Fibroblast of lung (primary cell): ENCODE measurements around the gene SPRED2. TPM values are rescaled to one million over a fixed set of nuclear protein-coding genes. Genes with fewer than 3 reads are reported as not detected.

Experiments
- DNase-seq, 2 donors: peaks; one replicate each; pipeline versions ENCODE4 v3.0.0 to v3.0.0-alpha.2; 2010; ENCODE audit warnings: low read depth in 2 of 2
- H2AFZ ChIP-seq: 2 replicates; pipeline ENCODE4 v1.5.1; 2012; ENCODE audit warnings: low read length, control low read depth, inconsistent platforms
- H3K27ac ChIP-seq: 2 replicates; pipeline ENCODE4 v1.5.1; 2011; ENCODE audit warnings: low read length, control low read depth; ENCODE audit not compliant: insufficient read depth
- H3K27me3 ChIP-seq: 2 replicates; pipeline ENCODE4 v1.5.1; 2011; ENCODE audit warnings: mild to moderate bottlenecking, low read length; ENCODE audit not compliant: control insufficient read depth, insufficient read depth
- H3K36me3 ChIP-seq: 2 replicates; pipeline ENCODE4 v1.5.1; 2011; ENCODE audit warnings: low read length; ENCODE audit not compliant: control insufficient read depth, insufficient read depth
- H3K4me1 ChIP-seq: 2 replicates; pipeline ENCODE4 v1.5.1; 2011; ENCODE audit warnings: low read length; ENCODE audit not compliant: control insufficient read depth, insufficient read depth; ENCODE audit errors: extremely low read depth
- H3K4me2 ChIP-seq: 2 replicates; pipeline ENCODE4 v1.5.1; 2011; ENCODE audit warnings: low read length, control low read depth; ENCODE audit not compliant: insufficient read depth; ENCODE audit errors: extremely low read depth
- H3K4me3 ChIP-seq, 4 experiments: fragments of 200-600 bp in 1 of 4; sonication (generic) in 1 of 4; replicated peaks in 1 of 4; 2 replicates each; pipeline ENCODE4 v1.5.1; 2011 to 2016; ENCODE audit warnings: low read length in 4 of 4, low read depth in 3 of 4, mild to moderate bottlenecking in 3 of 4, control low read depth in 2 of 4, inconsistent platforms in 1 of 4, mixed read lengths in 1 of 4; ENCODE audit not compliant: insufficient read depth in 1 of 4; ENCODE audit errors: control extremely low read depth in 1 of 4
- H3K79me2 ChIP-seq: 2 replicates; pipeline ENCODE4 v1.5.1; 2012; ENCODE audit warnings: mild to moderate bottlenecking, low read length, inconsistent platforms; ENCODE audit not compliant: control insufficient read depth, insufficient read depth
- H3K9ac ChIP-seq: 2 replicates; pipeline ENCODE4 v1.5.1; 2011; ENCODE audit warnings: mild to moderate bottlenecking, low read length, control low read depth; ENCODE audit not compliant: insufficient read depth
- H3K9me3 ChIP-seq: 2 replicates; pipeline ENCODE4 v1.5.1; 2012; ENCODE audit warnings: low read depth, low read length; ENCODE audit not compliant: control insufficient read depth, insufficient read depth
- H4K20me1 ChIP-seq: 2 replicates; pipeline ENCODE4 v1.5.1; 2011; ENCODE audit warnings: low read length; ENCODE audit not compliant: control insufficient read depth, insufficient read depth; ENCODE audit errors: extremely low read depth
- CTCF ChIP-seq, 2 donors: IDR thresholded peaks in 1 of 2; conservative IDR thresholded peaks in 1 of 2; 1 replicate in 1 of 2; 2 replicates in 1 of 2; pipeline ENCODE4 v1.5.1; 2011 to 2012; ENCODE audit warnings: low read length in 2 of 2, control low read depth in 1 of 2, inconsistent platforms in 1 of 2, low read depth in 1 of 2, mild to moderate bottlenecking in 1 of 2
- EZH2 ChIP-seq: IDR thresholded peaks from 2 replicates; pipeline ENCODE4 v1.5.1; 2012; ENCODE audit warnings: low read length, control low read depth, mild to moderate bottlenecking; ENCODE audit errors: missing control alignments
- polyA plus RNA-seq, 2 donors: library from polyadenylated mRNA; depleted of rRNA in 1 of 2; stranded (reverse) in 1 of 2; unstranded in 1 of 2; fragments of >200 nt; gene quantifications; 2 replicates each; pipeline ENCODE4 v1.2.1, GENCODE V29; 2011 to 2012; ENCODE audit warnings: missing spikeins in 1 of 2
- total RNA-seq: library from RNA; depleted of rRNA; stranded (reverse); fragments of >200 nt; gene quantifications from 2 replicates; pipeline ENCODE4 v1.2.1, GENCODE V29; 2014

SPRED2 gene
- total and polyA plus RNA-seq, 2 donors (not counting 1 experiment from before 2014, with no cell fraction given), result 9.4 to 26.1 TPM

- Histone ChIP-seq H3K4me3 (no peak overlapping the region), H3K9ac (no peak overlapping the region), H4K20me1 (no peaks in the 10 kb centered on the region), H3K79me2 (peaks cover 46% of the 10 kb centered on the region), H3K4me1 (peaks cover 19% of the 10 kb centered on the region), H3K27ac (no peak overlapping the region), H3K9me3 (no peaks in the 10 kb centered on the region), H3K4me2 (no peak overlapping the region), H2AFZ (no peak overlapping the region), H3K27me3 (no peaks in the 10 kb centered on the region), H3K36me3 (no peaks in the 10 kb centered on the region)
- no peak for TF ChIP-seq CTCF (conservative IDR thresholded peaks at IDR 0.05 in 1 of 2, IDR thresholded peaks at IDR 0.05 in 1 of 2; ENCODE audit: low read depth in 1 of 2, low read length in 2 of 2)
- no peak for TF ChIP-seq EZH2
- DNase-seq, result no peak
These were observed 54.1 kb downstream of the SPRED2 start for GRCh38 chr2:65378290-65378689.

- no peak overlapping the region for H3K27ac ChIP-seq
- H2AFZ ChIP-seq, result no peak overlapping the region
- no peaks in the 10 kb centered on the region for H3K27me3 ChIP-seq
- peaks cover 47% of the 10 kb centered on the region for H3K79me2 ChIP-seq
- H3K9ac ChIP-seq, result no peak overlapping the region
- TF ChIP-seq CTCF (conservative IDR thresholded peaks at IDR 0.05 in 1 of 2, IDR thresholded peaks at IDR 0.05 in 1 of 2; ENCODE audit: low read depth in 1 of 2, low read length in 2 of 2) (no peak), EZH2 (no peak)
- no peaks in the 10 kb centered on the region for H3K9me3 ChIP-seq
- DNase-seq, result peak; percentile 75 to 88
- H4K20me1 ChIP-seq, result no peaks in the 10 kb centered on the region
- H3K36me3 ChIP-seq, result no peaks in the 10 kb centered on the region
- no peak overlapping the region for H3K4me2 ChIP-seq
- no peak overlapping the region for H3K4me3 ChIP-seq
- peaks cover 14% of the 10 kb centered on the region for H3K4me1 ChIP-seq
These were observed 54.7 kb downstream of the SPRED2 start for GRCh38 chr2:65377556-65378192.

GRCh38 chr2:65375723-65376122, 56.7 kb downstream of the SPRED2 start:
- no peak for DNase-seq
- Histone ChIP-seq H3K4me1 (peaks cover 17% of the 10 kb centered on the region), H3K4me3 (no peak overlapping the region), H3K27me3 (no peaks in the 10 kb centered on the region), H3K4me2 (no peak overlapping the region), H3K27ac (no peak overlapping the region), H4K20me1 (no peaks in the 10 kb centered on the region), H3K9ac (no peak overlapping the region), H3K79me2 (peaks cover 39% of the 10 kb centered on the region), H3K9me3 (no peaks in the 10 kb centered on the region), H2AFZ (no peak overlapping the region), H3K36me3 (no peaks in the 10 kb centered on the region)
- TF ChIP-seq EZH2, result no peak
- TF ChIP-seq CTCF (conservative IDR thresholded peaks at IDR 0.05 in 1 of 2, IDR thresholded peaks at IDR 0.05 in 1 of 2; ENCODE audit: low read depth in 1 of 2, low read length in 2 of 2), result no peak
